ENCODE data around the gene HLA-DMB. TPM values are rescaled to one million over a fixed set of nuclear protein-coding genes. Genes with fewer than 3 reads are reported as not detected.

Gene HLA-DMB
- total RNA-seq (2022; extraction: Qiagen RNA extraction), result 1.4 to 2.2 TPM (median 1.7 TPM) in 5 replicates

DNA sequence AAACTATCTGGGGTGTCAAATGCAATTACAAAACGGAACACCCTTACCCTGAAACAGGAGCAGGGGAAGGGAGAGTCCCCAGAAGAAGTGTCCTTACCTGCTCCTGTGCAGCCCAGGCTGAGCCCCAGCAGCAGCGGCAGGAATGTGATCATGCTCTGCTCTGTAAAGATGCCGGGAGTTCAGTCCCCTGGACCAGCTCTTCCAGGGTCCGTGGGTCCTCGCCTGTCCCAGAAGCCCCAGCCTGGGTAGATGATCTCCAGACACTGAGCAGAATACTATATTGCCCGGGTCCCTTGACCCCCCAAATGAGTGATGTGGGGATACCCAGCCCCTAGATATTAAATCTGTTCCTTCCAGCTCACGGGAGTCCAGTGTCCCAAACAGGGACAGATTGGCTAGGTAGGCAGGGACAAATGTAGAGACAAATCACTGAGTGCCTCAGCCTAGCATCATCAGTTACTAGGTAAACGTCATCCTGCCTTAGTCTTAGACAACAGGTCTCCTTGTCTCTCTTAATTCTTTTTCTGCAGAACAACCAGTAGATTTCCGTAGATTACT, at the start of gene HLA-DMB:
TSS of gene HLA-DMB (minus strand) at position 373 of the 558 bp plus-strand sequence. CDS start at position 152, 221 bp downstream.

DNA sequence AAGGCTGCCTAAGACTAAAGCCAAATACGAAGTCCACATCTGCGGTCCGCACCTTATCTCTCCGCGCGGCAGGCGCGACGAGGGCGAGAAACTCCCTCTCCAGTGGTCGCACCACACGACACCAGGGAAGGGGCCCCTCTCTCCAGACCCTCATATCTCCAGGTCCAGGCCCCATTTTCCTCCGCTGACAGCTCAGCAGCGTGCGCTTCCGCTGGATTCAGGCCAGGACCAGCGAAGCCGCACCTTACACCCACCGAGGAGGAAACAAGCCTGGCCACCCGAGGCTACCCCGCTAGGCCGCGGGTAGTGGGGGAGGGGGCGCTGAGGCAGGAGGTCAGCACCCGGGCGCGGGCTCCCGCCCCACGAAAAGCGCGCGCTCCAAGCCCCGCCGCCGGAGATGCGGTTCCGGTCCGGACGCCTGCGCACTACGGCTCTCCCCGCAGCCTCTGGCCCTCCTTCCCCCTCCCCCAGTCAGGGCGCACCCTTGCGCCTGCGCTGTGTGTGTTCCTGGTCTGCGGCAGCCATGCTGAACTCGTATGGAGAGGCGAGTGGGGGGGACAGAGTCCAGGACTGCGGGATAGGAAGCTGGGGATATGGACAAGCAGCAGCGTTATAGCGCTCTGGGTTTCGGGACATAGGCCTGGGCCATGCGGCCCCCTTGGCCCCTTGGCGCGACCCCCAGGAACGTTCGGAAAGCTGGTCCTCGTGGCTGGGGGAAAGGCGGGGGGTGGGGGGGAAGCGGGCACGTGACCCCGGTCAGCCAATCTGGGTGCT, 27.5 kb upstream of the HLA-DMB start, which contains the start of gene BRD2:
TSS of gene BRD2 (plus strand) at position 502 of the 774 bp plus-strand sequence. CDS start 4,305 bp downstream, outside the sequence.

DNA sequence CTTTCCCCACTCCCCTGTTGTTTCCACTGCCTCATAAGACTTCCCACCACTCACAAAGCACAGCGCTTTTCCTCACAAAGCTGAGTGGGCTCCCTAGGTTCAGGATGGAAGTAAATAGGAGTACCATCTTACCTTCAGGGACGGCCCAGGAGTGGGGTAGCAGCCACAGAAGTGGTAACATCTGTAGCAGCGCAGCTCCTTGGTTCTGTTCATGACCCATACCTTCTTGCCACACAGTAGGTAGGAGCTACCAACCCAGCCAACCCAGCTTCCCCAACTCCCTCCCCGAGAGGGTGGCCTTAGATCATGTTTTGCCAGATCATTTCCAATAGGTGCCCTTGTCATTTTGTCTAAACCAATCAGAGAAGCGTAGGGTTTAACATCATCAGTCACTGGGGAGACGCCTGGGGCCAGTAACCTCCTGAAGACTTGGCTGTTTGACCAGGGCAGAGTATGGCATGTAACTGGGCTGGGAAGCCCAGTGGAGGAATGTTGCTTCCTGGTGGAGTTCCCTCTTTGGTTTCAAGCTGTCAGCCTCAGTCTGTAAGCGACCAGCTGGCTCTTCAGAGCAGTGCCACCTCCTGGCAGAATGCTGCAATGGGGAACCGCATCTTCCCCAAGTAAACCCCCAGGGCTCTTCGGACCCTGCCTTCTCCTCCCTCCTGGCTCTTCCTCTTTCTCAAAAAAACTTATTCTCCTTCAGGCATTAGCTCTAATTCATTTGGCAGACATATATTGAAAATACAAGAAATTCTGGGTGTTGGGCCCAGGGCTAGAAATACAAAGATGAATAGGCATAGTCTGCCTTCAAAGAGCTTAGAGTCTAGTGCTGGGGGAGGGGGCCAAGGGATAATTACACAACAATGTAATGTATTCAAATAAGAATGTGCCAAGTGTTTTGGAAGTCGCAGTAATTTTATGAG, 12.2 kb upstream of the HLA-DMB start, which contains the start of gene HLA-DMA:
TSS of gene HLA-DMA (minus strand) at position 281 of the 923 bp plus-strand sequence. CDS start at position 220, 61 bp downstream.

Other genes starting within 250 kb of the HLA-DMB start
- not detected in 5 replicates for gene HLA-DQA2, start 199.6 kb downstream of the HLA-DMB start, total RNA-seq (2022; extraction: Qiagen RNA extraction)
- not detected in 5 replicates for gene HLA-DQB2, start 177.5 kb downstream of the HLA-DMB start, total RNA-seq (2022; extraction: Qiagen RNA extraction)
- 0.10 to 0.21 TPM (median 0.15 TPM) in 5 replicates for gene HLA-DOB, start 124.0 kb downstream of the HLA-DMB start, total RNA-seq (2022; extraction: Qiagen RNA extraction)
- gene TAP2, start 102.3 kb downstream of the HLA-DMB start, total RNA-seq (2022; extraction: Qiagen RNA extraction), result 16.7 to 19.1 TPM (median 18.1 TPM) in 5 replicates
- gene PSMB8, start 97.0 kb downstream of the HLA-DMB start, total RNA-seq (2022; extraction: Qiagen RNA extraction), result 17.8 to 21.0 TPM (median 18.3 TPM) in 5 replicates
- gene TAP1, start 87.3 kb downstream of the HLA-DMB start, total RNA-seq (2022; extraction: Qiagen RNA extraction), result 34.2 to 38.2 TPM (median 35.0 TPM) in 5 replicates
- gene PSMB9, start 86.8 kb downstream of the HLA-DMB start, total RNA-seq (2022; extraction: Qiagen RNA extraction), result 14.2 to 22.6 TPM (median 18.0 TPM) in 5 replicates
- 3.2 to 3.9 TPM (median 3.3 TPM) in 5 replicates for gene HLA-DMA, start 12.1 kb upstream of the HLA-DMB start, total RNA-seq (2022; extraction: Qiagen RNA extraction)
- 108 to 139 TPM (median 123 TPM) in 5 replicates for gene BRD2, start 27.6 kb upstream of the HLA-DMB start, total RNA-seq (2022; extraction: Qiagen RNA extraction)
- 0.06 TPM in 1 of 5 replicates, not detected in the others for gene HLA-DOA, start 68.6 kb upstream of the HLA-DMB start, total RNA-seq (2022; extraction: Qiagen RNA extraction)
- 0.08 to 0.25 TPM in 2 of 5 replicates, not detected in the others for gene HLA-DPA1, start 132.6 kb upstream of the HLA-DMB start, total RNA-seq (2022; extraction: Qiagen RNA extraction)
- 0.05 TPM in 1 of 5 replicates, not detected in the others for gene HLA-DPB1, start 135.0 kb upstream of the HLA-DMB start, total RNA-seq (2022; extraction: Qiagen RNA extraction)

Data from A549 treated with Hydrocortisone at 1 μM for 4 hours (cell line).